KG1 (cell line): Measurements from ENCODE around the gene MDFI.

Source experiments
- DNase-seq: peaks from one replicate; lab custom pipeline; 2025; lab: John Stamatoyannopoulos, UW

MDFI gene, protein sequence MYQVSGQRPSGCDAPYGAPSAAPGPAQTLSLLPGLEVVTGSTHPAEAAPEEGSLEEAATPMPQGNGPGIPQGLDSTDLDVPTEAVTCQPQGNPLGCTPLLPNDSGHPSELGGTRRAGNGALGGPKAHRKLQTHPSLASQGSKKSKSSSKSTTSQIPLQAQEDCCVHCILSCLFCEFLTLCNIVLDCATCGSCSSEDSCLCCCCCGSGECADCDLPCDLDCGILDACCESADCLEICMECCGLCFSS

DNA sequence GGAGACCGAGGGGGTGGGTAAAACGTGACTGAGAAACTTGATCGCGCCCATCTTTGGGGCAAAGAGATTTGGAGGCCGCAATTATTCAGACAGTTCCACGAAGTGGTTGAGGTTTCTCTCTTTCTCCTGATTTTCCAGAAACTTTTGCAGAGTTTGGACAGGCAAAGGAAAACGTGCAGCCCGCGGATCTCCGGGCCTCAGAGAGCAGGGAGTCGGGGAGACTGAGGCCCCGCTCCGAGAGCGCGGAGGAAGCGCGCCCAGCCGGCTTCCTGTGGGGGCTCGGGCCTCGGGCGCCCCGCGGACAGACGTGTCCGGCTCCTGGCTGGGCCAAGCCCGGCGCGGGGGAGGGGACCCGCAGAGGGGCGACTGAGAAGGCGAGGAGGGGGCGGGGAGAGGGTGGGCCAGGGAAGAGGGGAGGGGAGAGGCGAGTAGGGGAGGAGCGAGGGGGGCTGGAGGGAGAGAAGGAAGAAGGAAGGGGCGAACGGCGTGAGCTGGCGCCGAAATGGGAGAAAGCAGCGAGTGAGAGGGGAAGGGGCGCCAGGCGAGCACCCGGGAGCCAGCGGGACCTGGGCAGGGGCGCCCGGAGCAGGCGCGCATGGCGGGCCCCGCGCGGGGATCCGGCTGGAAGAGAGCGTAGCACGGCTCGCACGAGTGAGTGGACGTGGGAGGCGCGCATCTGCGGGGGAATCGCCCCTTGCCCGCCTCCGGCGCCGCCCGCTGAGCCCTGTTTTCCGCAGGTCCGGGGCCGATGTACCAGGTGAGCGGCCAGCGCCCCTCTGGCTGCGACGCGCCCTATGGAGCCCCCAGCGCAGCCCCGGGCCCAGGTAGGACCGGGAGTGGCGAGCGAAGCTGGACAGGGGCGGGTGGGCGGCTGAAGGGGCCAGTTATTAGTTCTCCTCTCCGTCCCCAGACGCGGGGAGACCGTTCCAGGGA, at the start of gene MDFI:
MDFI (plus strand) TSS at position 467 of the 933 bp plus-strand sequence; CDS start at position 749, 282 bp downstream.
- no peak for DNase-seq

DNA sequence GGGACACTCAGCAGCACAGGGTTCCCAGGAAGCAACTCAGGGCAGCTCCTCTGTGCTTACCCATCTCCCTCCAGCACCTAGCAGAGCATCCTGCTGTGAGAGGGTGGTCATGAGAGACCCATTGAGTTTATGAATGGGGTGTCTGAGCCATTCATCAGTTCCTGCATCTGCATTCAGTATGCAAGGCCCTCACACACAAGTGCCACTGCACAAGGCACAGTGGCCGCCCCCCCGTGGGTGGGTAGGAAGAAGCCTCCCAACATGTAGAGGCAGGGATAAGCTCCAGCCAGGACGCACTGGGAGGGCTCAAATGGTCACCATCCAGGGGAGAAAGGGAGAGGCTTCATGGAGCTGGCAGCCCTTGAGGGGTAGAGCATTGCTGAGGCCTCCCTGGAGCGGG, 49.0 kb upstream of the MDFI start:
- DNase-seq, result no peak

DNA sequence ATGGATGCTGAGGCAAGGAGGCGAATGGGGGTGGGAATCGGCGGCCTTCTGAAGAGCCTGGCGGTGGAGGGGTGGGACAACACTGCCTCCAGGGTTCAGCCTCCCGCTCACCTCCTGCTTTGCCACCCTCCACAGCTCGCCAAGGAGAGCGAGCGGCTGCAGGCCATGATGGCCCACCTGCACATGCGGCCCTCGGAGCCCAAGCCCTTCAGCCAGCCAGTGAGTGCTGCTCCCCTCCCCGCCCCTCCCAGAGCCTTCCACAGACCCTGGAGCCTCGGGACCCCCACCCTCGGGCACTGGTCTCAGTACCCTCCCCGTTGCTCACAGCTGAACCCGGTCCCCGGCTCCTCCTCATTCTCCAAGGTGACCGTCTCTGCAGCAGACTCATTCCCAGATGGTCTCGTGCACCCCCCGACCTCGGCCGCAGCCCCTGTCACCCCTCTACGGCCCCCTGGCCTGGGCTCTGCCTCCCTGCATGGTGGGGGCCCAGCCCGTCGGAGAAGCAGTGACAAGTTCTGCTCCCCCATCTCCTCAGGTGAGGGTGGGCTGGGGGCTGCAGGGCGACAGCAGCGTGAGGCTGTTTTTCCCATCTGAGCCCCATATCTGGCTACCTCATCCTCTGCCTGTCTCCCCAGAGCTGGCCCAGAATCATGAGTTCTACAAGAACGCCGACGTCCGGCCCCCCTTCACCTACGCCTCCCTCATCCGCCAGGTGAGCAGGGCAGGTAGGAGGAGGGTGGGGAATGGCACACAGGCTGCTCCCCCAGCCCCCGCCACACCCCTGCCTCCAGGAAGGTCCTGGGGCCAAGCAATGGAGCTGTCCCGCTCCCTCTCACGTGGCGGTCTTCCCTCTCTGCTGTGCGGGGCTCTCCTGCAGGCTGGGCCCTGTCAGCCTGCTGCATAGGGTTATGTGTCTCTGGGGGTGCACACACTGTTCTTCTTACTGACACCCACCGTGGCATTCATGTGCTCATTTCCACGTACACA, 48.3 kb upstream of the MDFI start:
- no peak for DNase-seq

DNA sequence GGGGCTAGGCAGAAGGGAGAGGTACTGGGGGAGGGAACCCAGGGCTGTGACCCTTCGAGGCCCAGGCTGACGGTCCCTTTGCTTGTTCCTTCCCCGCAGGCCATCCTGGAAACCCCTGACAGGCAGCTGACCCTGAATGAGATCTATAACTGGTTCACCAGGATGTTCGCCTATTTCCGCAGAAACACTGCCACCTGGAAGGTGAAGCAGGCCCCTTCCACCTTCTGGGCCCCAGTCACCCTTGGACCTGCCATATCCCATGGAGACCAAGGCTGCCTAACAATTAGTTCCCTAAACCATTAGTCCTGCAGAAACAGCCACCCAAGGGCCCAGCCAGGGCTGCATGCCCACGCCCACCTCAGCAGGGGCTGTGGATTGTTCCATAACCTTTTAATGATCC, 47.1 kb upstream of the MDFI start:
- no peak for DNase-seq

DNA sequence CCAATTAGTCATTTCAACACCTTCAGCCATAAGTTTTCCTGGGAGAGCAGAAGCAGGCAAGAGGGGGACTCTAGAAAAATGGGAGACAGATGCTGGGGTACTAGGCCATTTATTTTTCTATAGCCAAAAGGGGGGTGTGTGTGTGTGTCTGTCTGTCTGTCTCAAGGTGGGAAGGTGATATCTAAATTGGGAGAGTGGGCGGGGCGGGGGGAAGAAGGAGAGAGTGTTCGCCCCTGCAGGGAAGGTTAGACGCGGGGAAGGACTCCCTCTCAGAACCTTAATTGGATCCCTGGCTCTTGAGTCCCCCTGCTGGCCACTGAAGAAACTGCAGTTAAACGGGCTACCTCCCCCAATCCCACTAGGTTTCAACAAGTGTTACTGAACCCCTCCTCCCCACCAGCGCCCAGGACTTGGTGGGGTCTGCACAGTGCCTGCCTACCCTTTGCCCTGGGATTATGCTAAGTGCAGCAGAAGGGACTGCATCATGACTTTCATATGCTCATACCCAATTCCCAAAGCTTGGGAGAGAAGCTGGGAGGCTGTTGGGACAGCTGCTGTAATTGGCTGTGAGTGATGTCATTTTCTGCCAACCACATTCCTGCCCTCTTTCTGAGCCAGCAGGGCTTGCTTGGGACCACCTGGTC, 46.3 kb upstream of the MDFI start:
- DNase-seq, result peak; percentile 12

DNA sequence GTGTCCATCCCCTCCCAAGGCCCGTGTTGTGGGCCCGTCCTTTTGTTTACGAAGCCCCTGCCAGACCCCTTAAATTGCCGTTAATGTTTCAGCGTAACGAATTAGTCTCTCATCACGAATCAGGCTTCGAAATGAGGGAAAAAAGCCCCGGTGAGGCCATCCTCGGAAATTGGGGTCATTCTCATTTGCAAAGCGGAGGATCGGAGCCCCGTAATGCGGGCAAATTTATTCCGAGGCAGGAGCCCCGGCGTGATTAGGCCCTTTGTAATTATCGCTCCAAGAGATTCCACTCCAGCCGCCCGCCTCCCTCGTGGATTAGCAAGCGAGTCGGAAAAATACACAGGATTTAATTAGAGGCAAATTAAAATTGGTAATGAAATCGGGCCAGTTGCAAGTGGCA, 44.9 kb upstream of the MDFI start:
- DNase-seq, result no peak

DNA sequence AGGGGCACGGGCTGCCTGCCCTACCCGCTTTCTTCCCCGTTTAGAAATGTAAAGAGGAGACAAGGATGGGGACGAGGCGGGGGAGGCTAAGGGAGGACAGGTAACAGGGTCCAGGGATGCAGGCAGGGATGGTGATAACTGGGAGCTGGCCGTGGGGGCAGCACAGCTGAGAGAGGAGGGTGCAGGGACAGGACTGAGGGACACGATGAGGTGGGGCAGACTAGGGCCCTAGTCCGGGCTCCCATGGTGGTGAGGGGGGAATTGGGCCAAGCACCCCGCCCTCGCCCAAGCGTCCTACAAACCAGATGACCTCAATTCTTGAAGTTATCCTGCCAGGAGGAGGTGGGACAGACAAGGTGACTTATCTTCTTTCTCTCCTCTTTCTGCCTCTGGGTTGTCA, 44.4 kb upstream of the MDFI start:
- DNase-seq, result no peak

DNA sequence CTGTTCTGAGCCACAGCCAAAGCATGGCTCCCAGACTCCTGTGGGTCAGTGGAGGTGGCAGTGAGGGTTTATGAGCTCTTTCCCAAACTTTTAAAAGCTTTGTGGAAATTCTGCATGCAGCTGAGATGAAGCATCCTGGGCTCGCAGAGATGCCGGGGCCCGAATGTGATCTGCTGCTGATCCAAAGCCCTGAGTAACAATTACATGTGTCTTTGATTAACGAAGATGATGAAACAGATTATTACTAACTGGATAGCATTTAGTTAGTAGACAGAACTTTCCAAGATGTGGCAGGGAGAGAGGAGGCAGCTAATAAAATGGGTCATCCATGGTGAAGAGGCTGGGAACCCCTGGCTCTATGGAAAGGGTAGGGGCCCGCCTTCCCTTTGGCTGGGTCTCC, 43.9 kb upstream of the MDFI start:
- DNase-seq, result no peak

DNA sequence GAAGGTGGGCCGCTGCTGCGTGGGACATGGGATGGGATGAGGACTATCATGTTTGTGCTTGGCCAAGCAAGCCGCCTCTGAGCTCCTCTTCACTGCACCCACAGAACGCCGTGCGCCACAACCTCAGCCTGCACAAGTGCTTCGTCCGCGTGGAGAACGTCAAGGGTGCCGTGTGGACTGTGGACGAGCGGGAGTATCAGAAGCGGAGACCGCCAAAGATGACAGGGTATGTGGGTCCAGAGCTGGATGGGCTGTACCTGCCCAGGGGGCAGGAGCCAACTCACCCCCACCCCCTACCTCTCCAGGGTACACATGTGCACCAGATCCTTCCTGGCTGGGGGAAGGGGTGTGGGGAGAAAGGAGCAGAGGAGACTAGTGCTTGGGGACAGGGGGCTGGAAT, 43.5 kb upstream of the MDFI start:
- no peak for DNase-seq

DNA sequence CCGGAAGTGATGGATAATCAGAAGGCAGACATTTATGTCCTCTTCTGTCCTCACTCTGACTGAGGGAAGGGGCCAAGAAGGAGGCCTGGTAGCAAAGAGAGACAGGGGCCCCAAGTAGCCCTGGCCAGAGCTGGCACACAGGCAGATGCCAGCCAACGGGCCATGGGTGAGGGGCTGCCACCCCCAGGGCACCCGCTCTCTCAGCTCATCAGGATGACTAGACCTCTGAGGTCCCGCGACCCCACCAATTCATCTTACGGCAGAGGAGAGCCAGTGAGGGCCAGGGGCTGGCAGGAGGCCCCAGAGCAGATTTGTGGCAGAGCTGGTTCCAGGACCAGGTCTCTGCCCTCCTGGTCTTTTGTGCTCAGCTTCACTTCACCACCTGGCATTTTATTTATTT, 43.1 kb upstream of the MDFI start:
- DNase-seq, result no peak

DNA sequence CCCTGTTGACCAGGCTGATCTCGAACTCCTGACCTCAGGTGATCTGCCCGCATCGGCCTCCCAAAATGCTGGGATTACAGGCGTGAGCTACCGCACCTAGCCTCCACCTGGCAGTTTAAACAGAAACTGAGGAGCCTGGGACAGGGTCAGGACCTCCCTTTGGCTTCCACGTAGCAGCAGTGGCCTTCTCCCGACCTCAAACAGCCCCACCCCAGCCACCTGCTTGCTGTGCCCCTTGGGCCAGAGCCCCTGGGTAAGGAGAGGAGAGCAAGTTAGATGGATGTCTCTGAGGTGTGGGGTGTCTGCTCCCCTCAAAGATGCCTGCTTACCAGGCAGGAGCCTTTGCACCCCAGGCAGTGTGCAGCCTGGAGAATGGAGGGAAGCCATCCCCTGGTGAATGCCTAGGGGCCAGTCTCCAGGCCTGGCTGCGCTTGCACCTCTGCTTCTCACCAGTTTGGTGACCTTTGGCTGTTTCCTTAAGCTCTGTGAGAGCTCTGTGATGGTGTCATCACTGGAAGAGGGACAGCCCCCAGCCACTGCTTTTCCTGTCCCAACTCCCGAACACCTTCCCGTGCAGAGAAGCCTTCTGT, 42.1 kb upstream of the MDFI start:
- DNase-seq, result no peak

DNA sequence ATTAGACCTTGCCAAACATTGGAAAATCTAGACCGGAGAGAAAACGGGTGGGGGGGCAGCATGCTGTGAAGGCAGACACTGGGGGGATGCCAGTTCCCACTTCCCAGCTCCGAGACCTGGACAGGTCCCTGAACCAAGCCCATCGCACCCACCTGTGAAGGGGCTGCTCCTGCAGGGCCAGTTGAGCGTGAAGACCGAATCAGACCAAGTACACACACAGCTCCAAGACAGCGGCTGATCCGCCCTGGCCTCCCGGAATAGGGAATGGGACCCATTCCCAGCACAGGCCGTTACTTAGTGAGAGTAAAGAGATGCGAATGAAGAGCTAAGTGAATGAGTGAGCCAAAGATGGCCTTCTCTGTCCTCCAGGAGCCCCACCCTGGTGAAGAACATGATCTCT, 41.5 kb upstream of the MDFI start:
- DNase-seq, result no peak

DNA sequence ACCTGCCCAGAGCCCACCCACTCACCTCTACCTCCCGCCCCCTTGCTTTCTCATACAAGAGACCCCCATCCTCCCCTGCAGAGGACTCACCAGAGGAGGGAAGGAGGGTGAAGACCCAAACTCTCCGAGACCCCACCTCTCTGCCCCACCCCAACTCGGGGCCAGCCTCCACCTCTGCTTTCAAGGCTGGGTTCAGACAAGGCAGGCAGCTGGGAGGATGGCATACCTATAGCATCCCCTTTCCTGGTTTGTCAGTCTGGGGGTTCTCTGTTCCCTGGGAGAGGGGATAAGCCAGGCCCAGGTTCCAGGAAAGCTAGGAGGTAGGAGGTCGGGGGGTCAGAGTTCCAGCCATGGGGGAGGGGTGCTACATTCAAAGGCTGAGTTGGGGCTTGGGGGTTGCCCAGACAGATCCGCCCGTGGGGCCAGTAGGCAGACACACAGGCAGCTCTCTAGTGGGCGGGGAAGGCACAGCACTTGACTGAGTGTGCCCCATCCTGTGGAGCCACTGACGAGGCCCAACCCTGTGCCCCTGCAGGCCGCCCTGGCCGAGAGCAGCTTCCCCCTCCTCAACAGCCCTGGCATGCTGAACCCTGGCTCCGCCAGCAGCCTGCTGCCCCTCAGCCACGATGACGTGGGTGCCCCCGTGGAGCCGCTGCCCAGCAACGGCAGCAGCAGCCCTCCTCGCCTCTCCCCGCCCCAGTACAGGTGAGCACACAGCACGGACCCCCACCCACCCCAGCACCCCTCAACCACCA, 40.8 kb upstream of the MDFI start:
- no peak for DNase-seq

DNA sequence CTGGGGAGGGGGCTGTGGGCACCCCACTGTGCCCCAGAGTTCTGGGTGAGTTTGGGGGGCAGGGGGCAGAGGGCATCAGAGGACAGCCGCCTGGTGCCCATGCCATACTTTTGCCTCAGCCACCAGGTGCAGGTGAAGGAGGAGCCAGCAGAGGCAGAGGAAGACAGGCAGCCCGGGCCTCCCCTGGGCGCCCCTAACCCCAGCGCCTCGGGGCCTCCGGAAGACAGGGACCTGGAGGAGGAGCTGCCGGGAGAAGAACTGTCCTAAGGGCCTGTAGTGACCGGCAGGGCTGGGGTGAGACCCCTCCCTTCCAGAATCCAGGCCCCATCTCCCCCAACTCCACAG, 39.6 kb upstream of the MDFI start:
- no peak for DNase-seq

DNA sequence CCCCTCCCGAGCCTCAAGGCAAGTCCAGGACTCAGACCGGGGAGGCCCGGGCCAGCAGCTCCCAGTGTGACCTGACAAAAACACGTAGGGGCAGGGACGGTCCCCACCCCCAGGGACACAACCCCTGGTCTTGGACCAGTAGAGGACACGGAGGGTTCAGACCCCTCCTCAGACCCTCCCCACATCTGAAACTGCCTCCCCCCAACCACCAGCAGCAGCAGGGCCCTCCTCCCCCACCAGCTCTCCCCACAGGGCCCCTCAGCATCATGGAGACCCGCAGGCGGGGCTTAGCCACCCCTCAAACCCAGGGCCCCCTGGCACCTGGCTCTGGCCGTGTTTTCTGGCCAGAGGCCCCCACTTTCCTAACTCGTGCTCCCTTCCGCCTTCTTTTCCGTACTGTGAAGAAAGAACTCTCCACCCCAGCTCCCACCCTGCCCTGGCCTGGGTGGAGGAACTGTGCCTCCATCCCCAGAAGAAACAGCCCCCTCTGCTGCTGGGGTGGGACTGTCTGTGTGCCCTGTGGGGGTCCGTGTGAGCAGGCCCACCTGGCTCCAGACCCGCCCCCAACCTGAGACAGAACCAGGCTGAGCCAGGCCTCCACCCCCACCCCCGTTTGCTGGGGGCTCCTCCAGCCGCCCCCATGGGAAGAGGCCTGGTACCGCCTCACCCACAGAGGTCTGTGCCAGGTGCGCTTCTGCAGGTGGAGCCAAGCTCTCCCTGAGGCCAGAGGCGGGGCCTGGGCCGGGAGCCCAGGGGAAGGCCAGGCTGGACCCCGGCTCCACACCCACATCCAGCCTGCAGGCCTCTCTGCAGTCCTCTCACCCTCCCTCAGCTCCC, 39.0 kb upstream of the MDFI start:
- no peak for DNase-seq

DNA sequence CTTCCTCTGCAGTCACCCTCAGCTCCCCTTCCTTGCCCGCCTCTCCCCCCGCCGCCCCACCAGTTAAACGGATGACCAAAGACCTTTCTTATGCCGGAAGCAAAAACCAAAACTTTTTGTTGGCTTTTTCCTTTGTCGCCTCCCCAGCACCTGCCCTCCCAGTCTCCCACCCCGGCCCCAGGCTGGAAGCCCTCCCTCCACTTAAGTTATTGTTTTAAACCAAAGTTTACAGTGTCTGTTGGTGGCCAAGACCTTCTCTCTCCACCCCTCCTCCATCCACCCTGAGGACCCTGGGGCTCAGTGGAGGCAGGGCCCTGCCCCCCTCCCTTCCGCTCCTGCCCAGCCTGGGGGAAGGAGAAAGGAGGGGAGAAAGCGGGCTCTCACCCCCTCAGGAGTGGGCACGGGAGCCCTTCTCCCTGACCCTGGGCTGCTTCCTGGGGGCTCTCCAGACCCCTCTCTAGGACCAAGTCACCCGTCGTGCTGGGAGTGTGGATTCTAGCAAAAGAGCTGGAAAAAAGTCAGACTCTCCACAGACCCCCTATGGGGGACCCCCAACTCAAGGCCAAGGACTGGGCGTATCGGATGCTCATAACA, 38.3 kb upstream of the MDFI start:
- DNase-seq, result no peak

DNA sequence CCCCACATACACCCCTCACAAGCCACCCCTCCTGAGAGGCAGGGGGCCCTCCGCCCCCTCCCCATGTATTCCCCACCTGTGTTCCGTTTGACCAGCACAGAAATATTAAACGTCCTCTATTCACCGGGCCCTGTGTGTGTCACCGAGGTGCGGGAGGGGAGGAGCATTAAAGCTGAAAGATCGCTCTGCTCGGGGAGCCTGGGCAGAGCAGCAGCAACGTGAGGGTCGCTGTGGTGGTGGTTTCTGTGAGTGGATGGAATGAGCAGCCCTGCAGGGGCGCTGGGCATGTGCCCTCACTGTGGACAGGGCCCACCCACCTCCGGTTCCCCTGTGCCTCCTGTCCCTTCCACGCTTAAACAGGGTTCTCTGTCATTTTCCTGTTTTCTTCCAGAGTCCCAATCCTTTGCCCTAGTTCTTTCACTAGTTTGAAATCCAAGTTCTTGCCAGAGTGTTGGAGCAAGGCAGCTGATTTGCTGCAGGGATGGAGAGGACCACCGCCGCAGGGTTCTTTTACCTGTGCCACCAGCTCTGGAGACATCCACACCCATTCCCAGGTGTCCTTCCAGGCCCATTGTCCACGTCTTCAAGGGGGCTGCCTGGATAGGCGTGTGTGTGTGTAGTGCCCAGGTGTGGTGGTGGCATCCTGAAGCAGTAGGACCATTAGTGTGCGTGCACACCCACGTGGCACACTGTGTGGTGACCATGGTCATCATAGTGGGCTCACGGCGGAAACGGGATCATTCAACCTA, 37.6 kb upstream of the MDFI start:
- DNase-seq, result no peak

DNA sequence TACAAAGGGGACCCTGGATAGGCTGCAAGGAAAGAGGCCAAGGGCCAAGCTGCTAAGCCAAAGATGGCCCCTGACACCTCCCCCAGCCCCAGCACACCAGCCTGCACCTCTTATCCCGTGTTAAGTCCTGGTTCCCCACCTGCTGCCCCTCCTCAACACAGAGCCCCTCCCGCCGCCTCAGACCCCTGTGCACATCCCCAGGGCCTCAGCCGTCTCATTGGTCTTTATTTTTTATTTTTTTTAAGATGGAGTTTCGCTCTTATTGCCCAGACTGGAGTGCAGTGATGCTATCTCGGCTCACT, 37.1 kb upstream of the MDFI start:
- no peak for DNase-seq

DNA sequence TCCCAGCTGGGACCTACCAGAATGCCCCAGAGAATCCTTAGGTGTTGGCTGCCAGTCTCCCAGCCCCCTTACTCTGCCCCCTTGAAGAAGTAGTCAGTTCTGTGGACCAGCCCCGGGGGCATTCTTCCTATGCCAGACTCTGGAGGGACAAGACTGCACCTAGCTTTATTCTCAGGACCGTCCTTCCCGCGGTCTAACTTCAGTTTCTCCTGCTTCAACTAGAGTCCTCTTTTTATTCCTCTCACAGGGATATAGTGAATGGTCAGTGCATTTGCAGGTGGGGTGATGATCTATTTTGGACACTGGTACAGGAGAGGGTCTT, 35.9 kb upstream of the MDFI start:
- no peak for DNase-seq
